Effector CD4-positive, alpha-beta T cell (primary cell): ENCODE data around the gene OSTF1.

ENCODE experiments used
- DNase-seq: peaks from one replicate; pipeline ENCODE4 v3.0.0-alpha.2; 2020

The OSTF1 gene

DNA sequence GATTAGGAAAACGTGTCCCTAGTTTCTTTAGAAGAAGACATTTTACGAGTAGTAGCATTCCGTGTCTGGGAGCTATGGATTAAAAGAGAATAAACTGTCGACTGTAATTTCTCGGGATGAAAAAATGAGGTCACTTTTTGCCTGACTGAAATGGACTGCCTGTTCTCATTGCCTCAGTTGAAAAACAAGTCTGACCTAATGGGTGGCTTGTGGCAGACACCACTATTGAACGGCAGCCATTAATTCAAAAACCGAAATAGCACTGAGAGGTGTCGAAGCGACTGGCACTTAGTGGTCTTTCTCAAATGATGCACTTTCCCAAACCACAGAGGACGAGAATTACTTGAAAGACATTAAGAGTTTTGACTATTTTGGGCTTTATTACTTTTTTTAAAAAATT lies 35.4 kb downstream of the OSTF1 start:
- DNase-seq, result no peak

DNA sequence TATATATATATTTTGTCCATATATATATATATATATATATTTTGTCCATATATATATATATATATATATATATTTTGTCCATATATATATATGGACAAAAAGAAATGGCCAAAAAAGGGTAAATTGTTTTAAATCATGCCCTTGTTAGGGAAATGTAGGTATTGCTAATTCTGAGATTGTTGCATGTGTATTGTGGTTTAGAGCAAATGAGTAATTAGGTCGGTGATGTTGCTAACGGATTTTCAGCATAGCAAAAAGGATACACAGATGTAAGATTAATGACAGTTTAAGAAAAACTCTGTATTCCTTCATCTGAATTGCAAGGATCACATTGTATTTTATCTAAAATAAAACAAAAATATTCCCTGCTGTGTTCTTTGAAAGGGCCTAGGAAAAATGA lies 40.2 kb downstream of the OSTF1 start:
- no peak for DNase-seq

DNA sequence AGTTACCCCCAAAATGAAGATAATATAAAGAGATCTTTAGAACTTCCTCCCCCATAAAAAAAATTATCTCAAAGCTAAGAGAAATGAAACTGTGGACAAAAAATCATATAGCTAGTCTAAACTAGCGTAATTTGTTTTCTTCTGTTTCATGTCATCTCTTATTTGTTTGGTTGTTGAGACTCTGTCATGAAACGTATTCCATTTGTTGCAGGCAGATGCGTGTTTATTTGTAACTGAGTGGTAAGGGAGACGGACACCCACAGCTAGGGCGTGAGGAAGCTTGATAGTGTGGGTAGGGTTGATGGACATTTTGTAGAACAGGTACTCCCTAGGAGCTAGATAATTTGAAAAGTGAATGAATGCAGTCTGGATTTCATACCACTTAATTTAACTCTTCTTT lies 41.9 kb downstream of the OSTF1 start:
- DNase-seq, result no peak

DNA sequence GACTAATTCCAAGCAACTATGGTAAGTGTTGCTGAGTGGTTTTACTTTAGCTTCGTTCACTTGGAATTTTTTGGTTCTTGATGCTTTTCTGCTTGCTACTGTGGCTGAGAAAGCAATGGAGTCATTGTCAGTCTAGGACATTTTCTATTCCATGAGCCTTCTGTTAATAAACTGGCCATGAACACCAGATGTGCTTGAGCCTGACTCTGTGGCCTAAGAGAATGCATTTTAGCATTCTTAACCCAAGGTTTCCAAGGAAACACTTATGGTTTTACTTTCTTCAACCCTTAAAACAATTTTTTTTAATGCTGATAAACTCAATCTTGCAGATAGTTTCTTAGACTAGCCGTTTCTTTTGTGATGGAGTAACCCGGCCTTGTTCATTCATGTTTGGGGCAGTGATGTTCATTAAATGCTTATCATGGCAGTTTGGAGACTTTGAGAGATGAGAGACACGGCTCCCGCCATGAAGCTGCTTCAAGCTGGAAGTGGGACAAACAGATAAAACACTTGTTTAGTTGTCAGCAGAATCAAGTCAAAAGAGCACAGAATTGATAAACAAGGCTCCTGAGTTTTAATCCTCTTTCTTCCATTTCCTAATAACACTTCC lies 42.4 kb downstream of the OSTF1 start:
- DNase-seq, result no peak

DNA sequence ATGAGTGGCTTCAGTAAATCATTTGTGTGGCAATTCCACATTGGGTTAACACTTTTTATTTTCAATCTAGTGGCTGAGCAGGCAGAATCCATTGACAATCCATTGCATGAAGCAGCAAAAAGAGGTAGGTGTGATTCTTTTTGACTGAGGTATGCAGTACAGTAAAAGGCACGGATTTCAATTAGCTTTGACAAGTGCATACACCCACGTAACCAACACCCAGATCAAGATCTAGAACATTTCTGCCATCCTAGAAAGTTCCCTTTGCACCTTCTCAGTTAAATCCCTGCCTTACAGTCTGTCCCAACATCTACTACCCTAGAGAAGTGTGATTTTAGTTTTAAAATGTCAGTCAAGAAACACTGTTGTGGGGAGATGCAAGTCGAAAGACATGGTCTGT lies 43.4 kb downstream of the OSTF1 start:
- DNase-seq, result no peak

DNA sequence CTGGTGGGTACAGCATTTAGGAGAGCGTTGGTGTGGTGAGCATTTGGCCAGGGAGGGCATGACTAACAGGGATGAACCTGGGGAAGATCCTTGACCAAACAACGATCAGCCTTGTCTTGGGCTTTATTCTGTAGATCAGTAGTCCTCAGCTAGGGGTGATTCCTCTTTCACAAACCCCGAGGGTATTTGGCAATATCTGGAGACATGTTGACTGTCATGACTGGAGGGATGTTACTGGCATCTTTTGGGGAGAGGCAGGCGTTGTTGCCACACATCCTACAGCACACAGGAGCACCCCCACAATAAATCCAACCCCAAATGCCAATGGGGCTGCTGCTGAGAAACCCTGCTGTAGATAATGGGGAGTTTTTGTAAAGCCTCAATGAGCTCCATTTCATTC lies 43.9 kb downstream of the OSTF1 start:
- DNase-seq, result no peak

DNA sequence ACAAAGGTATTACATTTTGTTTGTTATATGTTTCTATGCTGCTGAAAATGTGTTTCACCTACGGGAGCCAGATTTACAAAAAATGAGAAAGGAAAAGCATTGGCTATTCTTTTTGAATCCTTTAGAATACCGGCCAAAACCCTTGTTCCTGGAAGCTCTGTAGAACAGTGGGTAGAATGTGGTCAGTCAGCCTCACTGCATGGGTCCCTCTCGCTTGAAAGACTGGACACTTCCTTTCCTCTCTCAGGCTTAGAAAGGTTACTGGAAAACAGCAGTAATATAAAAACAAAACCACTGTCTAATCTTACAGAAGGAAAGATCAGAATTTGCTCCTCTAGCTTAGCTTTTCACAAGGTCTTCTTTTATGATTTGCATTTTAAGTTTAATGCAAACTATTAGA lies 45.1 kb downstream of the OSTF1 start:
- DNase-seq, result no peak

DNA sequence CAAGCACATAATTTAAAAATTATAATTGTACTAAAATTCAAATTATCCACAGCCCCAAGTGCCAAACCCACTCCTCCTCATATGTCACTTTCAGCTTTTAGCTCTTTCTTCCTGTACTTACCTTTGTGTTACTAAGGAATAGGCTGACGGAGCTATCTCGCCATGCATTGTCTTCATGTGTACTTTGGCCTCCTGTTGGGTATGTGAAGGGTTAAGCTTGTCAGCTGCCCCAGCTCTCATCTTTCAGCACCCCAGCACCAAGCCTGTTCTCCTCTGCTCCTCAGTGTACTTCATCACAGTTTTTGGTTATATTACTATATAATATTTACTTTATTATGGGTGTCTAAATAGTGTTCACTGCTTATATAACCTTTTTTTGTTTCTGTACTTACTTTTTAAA lies 46.2 kb downstream of the OSTF1 start:
- no peak for DNase-seq

DNA sequence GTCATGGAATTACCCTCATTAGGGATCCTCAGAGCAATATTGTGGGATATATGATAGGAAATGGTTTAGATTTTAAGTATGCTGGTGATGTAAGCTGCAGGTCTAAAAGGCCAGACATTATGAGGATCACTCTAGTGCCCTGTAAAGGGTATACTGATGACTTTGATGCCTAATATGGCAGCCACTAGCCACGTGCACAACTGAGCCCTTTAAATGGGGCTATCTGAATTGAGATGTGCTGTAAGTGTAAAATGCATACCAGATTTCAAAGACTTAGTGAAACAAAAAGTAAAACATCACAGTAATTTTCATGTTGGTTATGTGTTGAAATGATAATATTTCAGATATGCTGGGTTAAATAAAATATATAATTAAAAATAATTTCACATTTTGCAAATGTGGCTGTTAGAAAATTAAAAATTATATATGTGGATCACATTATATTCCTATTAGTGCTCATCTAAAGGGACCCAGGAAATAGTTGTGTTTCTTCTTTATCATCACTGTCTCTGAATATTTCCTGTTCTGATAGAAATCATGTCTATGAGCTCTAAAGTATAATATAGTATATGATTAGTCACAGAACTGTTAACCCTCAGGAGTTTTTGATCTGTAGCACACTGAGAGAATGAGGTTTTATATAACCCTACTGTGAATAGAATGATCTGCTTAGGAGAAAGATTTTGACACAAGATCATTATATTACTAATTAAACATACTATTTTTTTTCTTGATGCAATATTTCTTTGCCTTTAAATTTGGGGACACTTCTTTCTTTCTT lies 50.1 kb downstream of the OSTF1 start:
- no peak for DNase-seq

DNA sequence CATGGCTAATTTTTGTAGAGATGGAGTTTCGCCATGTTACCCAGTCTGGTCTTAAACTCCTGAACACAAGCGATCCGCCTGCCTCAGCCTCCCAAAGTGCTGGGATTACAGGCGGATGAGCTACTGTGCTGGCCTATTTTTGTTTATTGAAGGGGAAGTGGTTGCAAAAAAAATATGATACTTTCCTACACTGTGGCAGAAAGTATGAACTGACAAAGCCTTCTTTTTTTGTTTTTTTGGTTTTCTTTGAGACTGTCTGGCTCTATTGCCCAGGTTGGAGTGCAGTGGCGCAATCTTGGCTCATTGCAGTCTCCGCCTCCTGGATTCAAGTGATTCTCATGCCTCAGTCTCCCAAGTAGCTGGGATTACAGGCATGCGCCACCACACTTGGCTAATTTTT lies 50.9 kb downstream of the OSTF1 start:
- no peak for DNase-seq

DNA sequence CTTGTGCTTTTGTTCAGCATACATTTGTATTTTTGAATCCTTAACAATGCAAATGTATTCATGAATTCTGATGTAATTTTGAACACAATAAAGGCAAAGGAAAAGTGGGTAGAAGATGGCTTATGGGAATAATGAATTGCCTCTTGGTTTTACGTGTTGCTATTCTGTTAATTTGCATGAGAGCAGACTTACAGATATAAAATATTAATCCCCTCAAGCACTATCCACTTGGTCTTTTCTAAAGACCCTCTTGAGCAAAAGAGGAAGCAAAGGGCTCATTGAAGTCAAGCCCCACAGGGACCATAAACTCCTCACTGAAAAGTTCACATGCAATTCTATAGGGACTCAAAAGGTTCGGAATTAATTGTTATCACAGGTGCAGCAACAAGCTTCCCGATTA lies 51.9 kb downstream of the OSTF1 start:
- no peak for DNase-seq

DNA sequence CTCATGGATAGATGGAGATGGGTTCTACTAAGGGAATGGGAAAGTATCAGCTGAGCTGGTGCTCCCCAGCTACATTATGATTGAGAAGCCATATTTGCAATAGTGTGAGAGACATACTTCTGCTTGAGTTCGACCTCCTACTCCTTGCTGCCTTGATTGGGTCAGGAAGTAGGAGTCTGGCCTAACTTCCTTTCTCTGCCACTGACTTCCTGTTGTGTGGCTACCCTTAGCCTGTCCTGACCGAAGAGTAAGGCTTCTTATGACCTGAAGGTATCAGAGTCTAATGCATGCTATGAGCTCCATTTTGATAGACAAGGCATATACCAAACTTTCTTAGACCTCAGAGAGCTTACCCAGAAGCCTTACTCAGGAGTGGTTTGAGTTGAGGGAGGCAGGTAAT lies 53.9 kb downstream of the OSTF1 start:
- DNase-seq, result no peak

DNA sequence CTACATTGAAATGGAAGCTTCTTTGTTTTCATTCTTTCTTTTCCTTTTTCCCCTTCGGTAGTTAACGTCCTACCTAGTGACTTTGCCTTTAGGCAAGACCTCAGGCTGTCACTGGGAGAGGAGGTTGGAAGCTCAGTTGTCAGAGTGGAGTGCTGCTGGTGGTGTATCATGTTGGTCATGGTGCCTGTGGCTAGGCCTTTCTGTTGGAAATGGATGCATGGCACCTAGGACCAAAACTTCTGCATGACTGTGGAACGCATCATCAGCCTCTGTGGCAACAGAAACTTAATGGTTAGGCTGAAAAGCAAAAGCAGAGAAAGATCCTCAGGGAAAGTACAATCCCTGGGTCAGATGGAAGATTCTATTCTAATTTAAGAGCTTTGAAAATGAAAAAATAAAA lies 57.9 kb downstream of the OSTF1 start:
- DNase-seq, result no peak

DNA sequence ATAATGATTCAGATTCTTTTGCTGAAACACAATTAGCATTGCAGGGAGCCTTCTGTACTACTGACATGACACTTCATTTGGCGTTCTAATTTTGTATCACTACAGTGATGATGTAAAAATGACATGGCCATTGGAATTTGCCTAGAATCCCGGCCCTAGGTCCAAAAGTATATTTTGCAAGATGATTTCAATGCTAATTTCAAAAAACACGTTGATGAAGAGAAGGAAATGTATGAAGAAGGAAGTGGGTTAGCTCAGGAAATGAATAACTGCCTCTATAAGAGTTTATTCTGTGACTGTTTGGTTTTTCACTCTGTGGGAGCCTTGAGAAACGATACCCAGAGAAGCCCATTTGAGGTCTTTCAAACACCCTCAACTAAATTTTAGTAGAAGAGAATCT lies 59.3 kb downstream of the OSTF1 start:
- DNase-seq, result no peak

DNA sequence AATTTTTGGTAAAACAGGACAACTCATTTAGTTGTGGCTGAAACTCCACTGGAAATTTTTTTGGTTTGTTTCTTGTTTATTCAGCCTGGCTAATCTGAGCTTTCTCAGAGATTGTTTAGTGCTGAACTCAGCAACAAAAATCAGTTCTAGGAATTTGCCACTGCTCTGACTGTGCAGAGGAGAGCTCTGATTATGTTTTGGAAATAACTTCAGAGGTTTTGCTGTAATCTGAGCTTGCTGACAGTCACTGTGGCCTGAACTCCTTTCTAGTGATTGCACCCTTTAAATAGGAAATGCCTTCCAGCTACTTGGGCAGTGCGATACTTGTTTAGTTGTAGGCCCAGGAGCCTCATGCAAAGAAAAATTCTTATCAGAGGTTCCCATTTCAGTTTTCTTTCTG lies 60.2 kb downstream of the OSTF1 start:
- DNase-seq, result no peak

DNA sequence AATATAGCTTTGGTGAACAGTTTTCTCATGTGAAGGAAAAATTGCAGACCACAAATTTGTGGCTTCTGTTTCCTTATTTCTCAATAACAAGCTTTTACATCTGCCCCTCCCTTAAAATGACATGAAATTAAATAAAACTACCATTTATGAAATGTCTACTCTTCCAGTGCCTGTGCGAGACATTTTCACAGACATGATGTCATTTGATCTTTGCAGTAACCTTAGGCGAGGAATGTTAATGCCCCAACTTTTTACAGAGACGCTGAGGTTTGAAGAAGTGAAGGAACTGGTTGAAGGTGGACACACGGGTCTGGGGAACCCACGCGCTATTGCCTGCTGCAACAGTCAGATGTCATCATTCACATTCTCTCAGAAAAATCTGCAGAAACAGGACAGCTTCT lies 61.5 kb downstream of the OSTF1 start:
- DNase-seq, result no peak

DNA sequence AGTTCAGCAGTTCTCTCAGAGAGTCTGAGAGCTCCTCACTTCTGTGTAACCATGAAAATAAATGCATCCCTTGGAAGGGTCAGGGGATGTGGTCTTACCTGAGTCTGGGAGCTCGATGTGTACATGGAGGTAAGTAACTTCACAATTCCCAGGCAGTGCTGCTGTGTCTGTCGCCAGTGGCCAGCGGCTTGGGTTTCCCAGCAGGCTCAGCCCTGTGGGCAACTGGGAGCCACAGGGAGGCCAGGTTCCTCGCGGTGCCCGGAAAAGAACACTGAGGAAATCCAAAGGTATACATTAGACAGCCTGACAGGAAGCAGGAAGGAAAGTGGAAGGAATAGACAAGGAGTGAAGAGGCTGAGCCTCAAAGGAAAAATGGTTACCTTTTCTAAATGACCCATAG lies 62.2 kb downstream of the OSTF1 start:
- DNase-seq, result no peak

DNA sequence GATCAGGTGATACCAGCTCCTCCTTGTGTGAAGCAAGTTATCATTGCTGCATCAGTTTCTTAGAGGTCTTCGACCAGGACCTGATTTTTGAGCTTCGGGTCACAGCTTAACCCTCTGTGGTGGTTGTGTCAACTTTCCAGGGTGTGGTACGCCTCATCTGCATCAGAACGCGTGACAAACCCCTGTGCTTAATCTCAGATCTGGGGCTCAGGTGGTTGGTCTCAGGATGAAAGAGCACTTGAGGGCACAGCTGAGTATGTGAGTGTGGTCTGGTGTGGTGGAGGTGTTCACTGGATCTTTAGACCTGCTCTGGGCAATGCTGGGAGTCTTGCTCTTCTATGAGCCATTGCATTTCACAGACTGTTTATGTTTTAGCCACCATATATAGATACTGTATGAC lies 64.1 kb downstream of the OSTF1 start:
- peak; percentile 14 for DNase-seq

DNA sequence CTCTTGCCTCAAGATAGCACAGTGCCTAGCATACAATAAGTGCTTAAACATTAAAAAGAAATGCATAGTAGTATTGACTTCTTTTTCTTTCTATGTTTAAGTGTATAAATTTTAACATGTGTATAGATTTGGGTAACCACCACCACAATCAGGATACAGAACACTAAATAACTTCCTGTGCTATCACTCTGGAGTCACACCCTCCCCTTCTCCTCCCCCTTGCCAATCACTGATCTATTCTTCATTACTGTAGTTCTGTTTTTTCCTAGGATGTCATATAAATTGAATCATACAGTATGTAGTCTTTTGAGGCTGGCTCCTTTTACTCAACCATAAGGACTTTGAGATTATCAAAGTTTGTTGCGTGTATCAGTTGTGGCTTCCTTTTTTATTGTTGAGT lies 68.5 kb downstream of the OSTF1 start:
- no peak for DNase-seq

DNA sequence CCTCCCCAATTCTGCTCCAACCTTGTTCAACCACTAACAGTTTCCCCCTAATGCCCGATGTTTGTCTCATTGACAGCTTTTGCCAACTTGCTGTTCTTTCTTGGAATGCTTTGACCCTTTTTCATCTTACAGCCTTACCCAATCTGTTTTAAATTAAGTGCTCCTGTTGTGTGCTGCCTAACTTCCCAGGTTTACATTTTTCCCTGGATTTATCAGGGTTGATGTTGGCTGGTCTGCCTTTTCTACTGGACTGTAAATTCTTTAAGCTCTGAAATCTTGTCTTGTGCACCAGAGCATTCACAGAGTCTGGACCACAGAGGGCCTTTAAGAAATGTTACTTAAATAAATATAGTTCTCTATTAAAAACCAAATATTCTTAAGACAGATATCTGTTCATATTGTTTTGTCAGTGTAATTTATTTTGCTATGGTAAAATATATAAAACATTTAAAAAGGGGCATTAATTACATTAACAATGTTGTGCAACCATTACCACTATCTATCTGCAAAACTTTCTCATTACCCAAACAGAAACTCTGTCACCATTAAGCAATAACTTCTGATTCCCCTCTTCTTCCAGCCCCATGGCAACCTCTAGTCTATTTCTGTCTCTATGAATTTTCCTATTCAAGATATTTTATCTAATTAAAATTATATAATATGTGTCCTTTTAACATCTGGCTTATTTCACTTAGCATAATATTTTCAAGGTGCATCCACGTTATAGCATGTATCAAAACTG lies 73.0 kb downstream of the OSTF1 start:
- DNase-seq, result no peak

DNA sequence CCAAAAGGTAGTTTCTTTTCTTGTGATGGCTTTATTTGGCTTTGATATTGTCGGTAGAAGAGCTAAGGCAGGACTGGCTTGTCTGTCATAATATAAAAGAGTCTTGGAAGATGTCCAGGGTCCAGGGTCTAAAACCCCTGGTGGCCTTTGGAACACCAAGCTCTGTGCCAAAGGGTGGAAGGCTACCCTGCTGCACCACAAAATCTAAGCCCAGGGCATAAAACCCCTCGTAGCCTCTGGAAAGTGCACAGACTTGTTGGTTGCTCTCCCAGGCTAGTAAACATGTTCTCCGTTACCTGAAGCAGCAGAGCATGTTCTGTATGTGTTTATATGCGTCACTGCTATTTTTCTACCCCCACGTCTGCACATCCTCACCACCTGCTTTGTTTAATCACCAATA lies 75.5 kb downstream of the OSTF1 start:
- DNase-seq, result no peak

DNA sequence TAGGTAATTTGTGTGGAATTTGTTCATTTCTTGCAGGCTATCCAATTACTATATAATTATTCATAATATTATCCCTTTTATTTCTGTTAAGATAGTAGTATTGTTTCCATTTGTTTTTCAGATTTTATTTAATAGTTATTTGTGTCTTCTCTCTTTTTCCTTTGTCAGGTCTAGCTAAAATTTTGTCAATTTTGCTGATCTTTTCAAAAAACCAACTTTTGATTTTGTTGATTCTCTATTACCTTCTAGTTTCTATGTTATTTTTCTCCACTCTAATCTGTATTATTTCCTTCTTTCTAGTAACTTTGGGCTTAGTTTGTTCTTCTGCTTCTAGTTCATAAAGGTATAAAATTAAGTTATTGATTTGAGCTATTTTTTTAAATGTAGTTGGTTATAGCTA lies 76.3 kb downstream of the OSTF1 start:
- DNase-seq, result no peak

DNA sequence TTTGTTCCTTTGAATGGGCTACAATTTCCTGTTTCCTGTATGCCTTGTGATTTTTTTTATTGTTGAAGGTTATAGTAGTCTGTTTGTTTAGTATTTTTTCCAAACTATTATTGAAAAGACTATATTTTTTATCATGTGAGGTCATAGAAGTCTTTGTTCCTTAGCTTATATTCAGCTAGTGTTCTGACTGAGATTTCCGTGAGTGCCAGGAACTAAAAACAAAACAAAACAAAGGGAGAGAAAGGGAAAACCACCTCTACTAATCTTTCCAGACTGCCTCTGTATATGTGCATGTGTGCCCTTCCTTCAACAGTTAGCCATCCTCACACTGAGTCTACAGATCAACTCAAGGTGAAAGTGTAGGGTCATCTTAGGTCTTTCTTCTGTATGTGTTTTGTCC lies 79.0 kb downstream of the OSTF1 start:
- no peak for DNase-seq
